MM.1S (cell line): ENCODE results near the gene IMPA2.
A peak's percentile ranks its signal among the peaks of the same experiment; 100 is the strongest.

Experiments
- DNase-seq: peaks from one replicate; pipeline ENCODE4 v3.0.0-alpha.2; 2015
- H2AFZ ChIP-seq: fragments of 300-600 bp; sonication (generic); 2 replicates; pipeline ENCODE4 v1.6.0; 2016; ENCODE audit warnings: antibody characterized with exemption, low read length
- H3F3A ChIP-seq: fragments of 300-600 bp; sonication (generic); 2 replicates; pipeline ENCODE4 v1.6.1; 2016; ENCODE audit warnings: mild to moderate bottlenecking, antibody characterized with exemption, low read length, moderate library complexity, mixed read lengths; ENCODE audit not compliant: insufficient read depth
- H3K27ac ChIP-seq: fragments of 300-600 bp; sonication (generic); 2 replicates; pipeline ENCODE4 v1.5.1; 2016; ENCODE audit warnings: mild to moderate bottlenecking, low read length
- H3K27me3 ChIP-seq: fragments of 300-600 bp; sonication (generic); replicated peaks from 2 replicates; pipeline ENCODE4 v1.6.0; 2016; ENCODE audit warnings: low read length; ENCODE audit not compliant: insufficient read depth
- H3K36me3 ChIP-seq: fragments of 300-600 bp; sonication (generic); replicated peaks from 2 replicates; pipeline ENCODE4 v1.6.1; 2016; ENCODE audit warnings: mild to moderate bottlenecking, low read length, mixed read lengths; ENCODE audit not compliant: insufficient read depth
- H3K4me1 ChIP-seq: fragments of 300-600 bp; sonication (generic); 2 replicates; pipeline ENCODE4 v1.6.1; 2016; ENCODE audit warnings: low read length, mixed read lengths
- H3K4me2 ChIP-seq: fragments of 300-600 bp; sonication (generic); 2 replicates; pipeline ENCODE4 v1.6.0; 2016; ENCODE audit warnings: low read depth, low read length
- H3K4me3 ChIP-seq: fragments of 300-600 bp; sonication (generic); 2 replicates; pipeline ENCODE4 v1.5.1; 2016; ENCODE audit warnings: low read length, mixed read lengths
- H3K79me2 ChIP-seq: fragments of 300-600 bp; sonication (generic); 2 replicates; pipeline ENCODE4 v1.6.1; 2016; ENCODE audit warnings: mixed run types, low read length, mixed read lengths
- H3K9ac ChIP-seq: fragments of 300-600 bp; sonication (generic); 2 replicates; pipeline ENCODE4 v1.6.1; 2016; ENCODE audit warnings: low read length, mixed read lengths
- H3K9me2 ChIP-seq: fragments of 300-600 bp; sonication (generic); replicated peaks from 2 replicates; pipeline ENCODE4 v1.6.1; 2016; ENCODE audit warnings: mild to moderate bottlenecking, low read length, mixed read lengths; ENCODE audit not compliant: insufficient read depth
- H3K9me3 ChIP-seq: fragments of 300-600 bp; sonication (generic); replicated peaks from 2 replicates; pipeline ENCODE4 v1.6.1; 2016; ENCODE audit warnings: mild to moderate bottlenecking, low read length, mixed read lengths; ENCODE audit not compliant: insufficient read depth
- H4K20me1 ChIP-seq: fragments of 300-600 bp; sonication (generic); 2 replicates; pipeline ENCODE4 v1.6.1; 2016; ENCODE audit warnings: mild to moderate bottlenecking, low read length, moderate library complexity, mixed read lengths; ENCODE audit not compliant: insufficient read depth
- CTCF ChIP-seq: fragments of 300-600 bp; sonication (generic); IDR thresholded peaks from 2 replicates; pipeline ENCODE4 v1.5.1; 2016; ENCODE audit warnings: antibody characterized with exemption, low read length, mixed read lengths
- EZH2 ChIP-seq: fragments of 300-600 bp; sonication (generic); optimal IDR thresholded peaks from 2 replicates; pipeline ENCODE3; 2017; ENCODE audit warnings: low read depth, mild to moderate bottlenecking, antibody characterized with exemption, low read length, mixed read lengths
- EZH2phosphoT487 ChIP-seq: fragments of 300-600 bp; sonication (generic); IDR thresholded peaks from 2 replicates; pipeline ENCODE4 v1.6.1; 2018; ENCODE audit warnings: antibody characterized with exemption, low read length

IMPA2 gene

GRCh38 chr18:11981192-11981542 lies at the start of gene IMPA2:
IMPA2 (plus strand) TSS chr18:11981507; CDS start chr18:11981670, 163 bp downstream.
- H3K27ac ChIP-seq: peak within 1 kb of the TSS; percentile 77; the same call in 1 of the 2 replicates

GRCh38 chr18:11932393-11932792 lies 48.9 kb upstream of the IMPA2 start:
- H2AFZ ChIP-seq: no peak overlapping the region
- no peak overlapping the region for H3K9ac ChIP-seq
- no peak overlapping the region for H3K27ac ChIP-seq
- H3K4me3 ChIP-seq: no peak overlapping the region
- H3K27me3 ChIP-seq: no peaks in the 10 kb centered on the region
- no peaks in the 10 kb centered on the region for H3K9me2 ChIP-seq
- H3K36me3 ChIP-seq: no peaks in the 10 kb centered on the region
- no peak overlapping the region for H3K4me2 ChIP-seq
- H3K79me2 ChIP-seq: no peaks in the 10 kb centered on the region
- no peaks in the 10 kb centered on the region for H3K9me3 ChIP-seq
- no peaks in the 10 kb centered on the region for H3F3A ChIP-seq
- DNase-seq: no peak
- TF ChIP-seq EZH2 (no peak), EZH2phosphoT487 (no peak), CTCF (no peak)
- H3K4me1 ChIP-seq: no peaks in the 10 kb centered on the region
- no peaks in the 10 kb centered on the region for H4K20me1 ChIP-seq

More at GRCh38 chr18:11981192-11981542, at the start of gene IMPA2:
- H3K79me2 ChIP-seq: no peaks in the 10 kb centered on the region
- TF ChIP-seq CTCF: no peak
- no peak for TF ChIP-seq EZH2phosphoT487
- no peak for TF ChIP-seq EZH2
- H3K4me3 ChIP-seq: peak within 1 kb of the TSS; percentile 72
- H3K27me3 ChIP-seq: no peaks in the 10 kb centered on the region
- H3K4me2 ChIP-seq: peak within 1 kb of the TSS; percentile 86
- H3K36me3 ChIP-seq: no peaks in the 10 kb centered on the region
- H3K4me1 ChIP-seq: no peaks in the 10 kb centered on the region
- no peaks in the 10 kb centered on the region for H3K9me2 ChIP-seq
- H3F3A ChIP-seq: peaks cover 14% of the 10 kb centered on the region; the same call in 1 of the 2 replicates
- H3K9ac ChIP-seq: peak within 1 kb of the TSS; percentile 78
- H4K20me1 ChIP-seq: no peaks in the 10 kb centered on the region
- H2AFZ ChIP-seq: peak within 1 kb of the TSS; percentile 85
- no peaks in the 10 kb centered on the region for H3K9me3 ChIP-seq
- DNase-seq: no peak

- no peaks in the 10 kb centered on the region for H3K4me1 ChIP-seq
- no peaks in the 10 kb centered on the region for H4K20me1 ChIP-seq
- no peaks in the 10 kb centered on the region for H3K36me3 ChIP-seq
- no peaks in the 10 kb centered on the region; the same call in 1 of the 2 replicates for H3F3A ChIP-seq
- no peaks in the 10 kb centered on the region for H3K9me3 ChIP-seq
- H3K9me2 ChIP-seq: no peaks in the 10 kb centered on the region
- TF ChIP-seq CTCF (peak; percentile 78), EZH2phosphoT487 (no peak), EZH2 (no peak)
- no peak overlapping the region for H3K27ac ChIP-seq
- no peak overlapping the region for H3K9ac ChIP-seq
- peak; percentile 68 for DNase-seq
- no peaks in the 10 kb centered on the region for H3K27me3 ChIP-seq
- H3K79me2 ChIP-seq: no peaks in the 10 kb centered on the region
- H3K4me2 ChIP-seq: no peak overlapping the region
- H2AFZ ChIP-seq: no peak overlapping the region
- no peak overlapping the region for H3K4me3 ChIP-seq
These were observed 43.3 kb upstream of the IMPA2 start for GRCh38 chr18:11937874-11938478.
